Activated CD8-positive, alpha-beta memory T cell treated with anti-CD3 and anti-CD28 coated beads, Interleukin-2, amount 10 ng/mL, durations not matched to agents 7 days and 5 days (primary cell): ENCODE data around the gene GPATCH2L. TPM values are rescaled to one million over a fixed set of nuclear protein-coding genes. Genes with fewer than 3 reads are reported as not detected.

Experiments used
- ATAC-seq: fragments of 150-1000 bp; cut with Tn5 transposase; one replicate; pipeline ENCODE4 v1.10.0; 2021; ENCODE audit warnings: moderate library complexity
- CTCF ChIA-PET: fragments of 350-600 bp; sonication (Branson Sonifier 250); formaldehyde crosslinking; loops from one replicate; lab custom pipeline; 2021; ENCODE audit warnings: antibody characterized with exemption; lab: Charles Lee
- DNase-seq: peaks from one replicate; pipeline ENCODE4 v3.0.0-alpha.2; 2020
- H3K27ac Mint-ChIP-seq: one replicate; pipeline ENCODE4 v1.8.0; 2021; ENCODE audit warnings: mild to moderate bottlenecking, mixed read lengths
- H3K27me3 Mint-ChIP-seq: one replicate; pipeline ENCODE4 v1.8.0; 2021; ENCODE audit warnings: mixed read lengths
- H3K36me3 Mint-ChIP-seq: one replicate; pipeline ENCODE4 v1.8.0; 2021; ENCODE audit warnings: mild to moderate bottlenecking, mixed read lengths
- H3K4me1 Mint-ChIP-seq: one replicate; pipeline ENCODE4 v1.8.0; 2021; ENCODE audit warnings: mixed read lengths
- H3K4me3 Mint-ChIP-seq: one replicate; pipeline ENCODE4 v1.8.0; 2021; ENCODE audit warnings: mild to moderate bottlenecking, moderate library complexity, mixed read lengths
- H3K9me3 Mint-ChIP-seq: one replicate; pipeline ENCODE4 v1.8.0; 2022; ENCODE audit warnings: low read depth, mixed read lengths
- total RNA-seq, 2 experiments: library from RNA; stranded (reverse); gene quantifications; one replicate each; pipeline ENCODE4 v1.2.3, GENCODE V29; 2021

The GPATCH2L gene
- total RNA-seq, 2 experiments from 2014 or later = 56.4 to 63.8 TPM

DNA sequence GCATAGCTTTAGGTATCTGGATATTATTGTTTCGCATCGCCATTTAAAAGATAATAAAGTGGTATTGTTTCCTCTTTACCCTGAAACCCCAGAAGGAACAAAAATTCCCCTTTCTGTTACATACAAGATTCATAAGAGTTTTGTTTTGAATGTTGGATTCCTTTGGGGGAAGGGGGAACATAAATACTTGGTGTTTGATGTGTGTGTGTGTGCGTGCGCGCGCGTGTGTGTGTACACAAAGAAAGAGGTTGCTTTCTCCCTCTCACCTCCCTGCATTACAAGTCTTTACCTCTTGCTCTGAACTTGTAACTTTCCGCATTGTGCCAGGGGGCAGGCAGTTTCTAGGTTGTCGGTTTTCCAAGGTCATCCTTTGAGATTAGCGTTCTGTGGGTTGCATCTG lies 76.4 kb downstream of the GPATCH2L start:
- no peak for ATAC-seq
- H3K4me1 Mint-ChIP-seq = no peaks in the 10 kb centered on the region

DNA sequence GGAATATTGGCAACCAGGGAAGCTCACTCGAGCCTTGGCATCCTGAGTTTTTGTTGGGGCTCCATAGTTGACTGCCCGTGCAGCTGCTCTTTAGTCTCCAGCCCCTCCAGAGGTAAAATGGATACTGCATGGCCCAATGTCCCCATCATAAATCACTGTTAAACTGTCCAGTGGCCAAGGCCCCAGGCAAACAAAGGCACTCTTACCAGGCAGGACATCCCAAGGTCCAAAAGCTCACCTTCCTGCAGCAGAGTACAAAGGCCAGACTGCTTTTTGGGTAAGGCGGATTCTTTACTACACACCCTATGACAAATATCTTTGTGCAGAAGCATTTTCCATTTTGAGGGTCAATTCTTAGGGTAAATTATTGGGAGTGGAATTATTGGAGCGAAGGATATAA lies 81.1 kb downstream of the GPATCH2L start:
- CTCF ChIA-PET = no interaction called here
- no peaks in the 10 kb centered on the region for H3K36me3 Mint-ChIP-seq

More for the DNA sequence above, 76.4 kb downstream of the GPATCH2L start:
- CTCF ChIA-PET = no interaction called here
- no peak overlapping the region for H3K27ac Mint-ChIP-seq
- no peaks in the 10 kb centered on the region for H3K9me3 Mint-ChIP-seq
- no peak for DNase-seq
- H3K36me3 Mint-ChIP-seq = no peaks in the 10 kb centered on the region
- no peaks in the 10 kb centered on the region for H3K27me3 Mint-ChIP-seq
- H3K4me3 Mint-ChIP-seq = no peak overlapping the region

DNA sequence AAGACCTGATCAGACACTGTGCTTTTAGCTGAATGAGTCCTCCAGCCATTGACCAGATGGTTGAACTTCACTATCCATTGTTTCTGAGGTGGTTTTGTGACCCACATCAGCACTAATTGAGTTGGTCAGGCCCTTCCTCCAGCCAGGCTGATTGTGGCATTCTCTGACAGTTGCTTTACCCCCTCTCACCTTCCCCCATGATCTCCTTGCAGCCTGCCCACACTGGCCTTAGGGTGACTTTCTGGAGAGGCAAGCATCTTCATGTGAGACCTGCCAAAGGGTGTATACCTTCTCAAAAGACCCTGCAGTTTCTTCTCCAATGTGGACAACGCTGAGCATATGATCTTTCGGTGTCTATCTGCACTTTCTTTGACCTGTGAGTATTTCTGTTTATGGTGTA lies 83.9 kb downstream of the GPATCH2L start:
- Mint-ChIP-seq H3K4me1 (no peaks in the 10 kb centered on the region), H3K36me3 (no peaks in the 10 kb centered on the region), H3K9me3 (no peaks in the 10 kb centered on the region), H3K27me3 (no peaks in the 10 kb centered on the region), H3K27ac (no peak overlapping the region), H3K4me3 (no peak overlapping the region)
- CTCF ChIA-PET = no interaction called here
- ATAC-seq (no peak), DNase-seq (no peak)

More for the DNA sequence above, 81.1 kb downstream of the GPATCH2L start:
- Mint-ChIP-seq H3K27ac (no peak overlapping the region), H3K4me3 (no peak overlapping the region), H3K9me3 (no peaks in the 10 kb centered on the region), H3K4me1 (no peaks in the 10 kb centered on the region), H3K27me3 (no peaks in the 10 kb centered on the region)
- ATAC-seq = no peak
- DNase-seq = no peak

DNA sequence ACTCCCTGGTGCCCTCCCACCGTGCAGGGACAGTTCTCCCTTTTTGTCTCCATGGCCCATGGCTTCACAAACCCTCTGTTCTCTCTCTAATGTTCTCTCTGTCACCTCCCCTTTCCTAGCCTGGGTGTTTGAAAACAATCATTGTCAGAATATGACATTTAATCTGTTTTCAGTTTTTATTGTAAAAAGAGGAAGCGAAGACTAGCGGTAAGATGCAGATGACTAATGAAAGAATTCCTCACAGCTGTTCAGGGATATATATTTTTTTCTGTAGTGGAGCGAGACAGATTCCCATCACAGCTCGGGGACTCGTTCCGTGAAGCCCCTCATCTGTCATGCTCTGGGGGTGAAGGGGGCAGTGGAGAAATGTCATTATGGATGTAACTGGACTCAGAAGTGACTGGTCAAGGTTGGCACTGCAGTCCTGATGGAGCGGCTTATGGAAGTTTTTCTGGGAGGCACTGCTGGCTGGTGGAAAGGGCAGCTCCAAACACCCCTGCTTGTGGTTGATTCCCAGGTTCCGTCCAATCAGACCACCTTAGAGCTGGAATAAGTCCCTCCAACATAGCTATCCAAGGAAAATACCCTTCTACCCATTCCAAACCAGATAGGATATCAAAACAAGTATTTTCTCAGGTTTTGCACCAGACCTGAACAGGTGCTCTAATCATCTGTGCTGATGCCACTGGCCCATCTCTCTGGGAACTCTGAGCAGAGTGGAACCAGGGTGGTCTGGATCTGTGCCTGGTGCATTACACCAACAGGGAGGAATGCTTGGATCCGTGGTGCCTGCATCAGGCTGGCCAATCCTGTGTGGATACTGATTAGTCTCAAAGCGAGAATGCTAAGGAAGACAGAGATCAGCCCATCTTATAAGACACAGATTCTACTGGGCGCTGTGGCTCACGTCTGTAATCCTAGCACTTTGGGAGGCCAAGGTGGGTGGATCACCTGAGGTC lies 84.7 kb downstream of the GPATCH2L start:
- H3K27ac Mint-ChIP-seq = no peak overlapping the region
- DNase-seq (no peak), ATAC-seq (no peak)
- CTCF ChIA-PET = no interaction called here
- no peaks in the 10 kb centered on the region for H3K27me3 Mint-ChIP-seq
- no peaks in the 10 kb centered on the region for H3K4me1 Mint-ChIP-seq
- H3K4me3 Mint-ChIP-seq = no peak overlapping the region
- no peaks in the 10 kb centered on the region for H3K9me3 Mint-ChIP-seq
- no peaks in the 10 kb centered on the region for H3K36me3 Mint-ChIP-seq

DNA sequence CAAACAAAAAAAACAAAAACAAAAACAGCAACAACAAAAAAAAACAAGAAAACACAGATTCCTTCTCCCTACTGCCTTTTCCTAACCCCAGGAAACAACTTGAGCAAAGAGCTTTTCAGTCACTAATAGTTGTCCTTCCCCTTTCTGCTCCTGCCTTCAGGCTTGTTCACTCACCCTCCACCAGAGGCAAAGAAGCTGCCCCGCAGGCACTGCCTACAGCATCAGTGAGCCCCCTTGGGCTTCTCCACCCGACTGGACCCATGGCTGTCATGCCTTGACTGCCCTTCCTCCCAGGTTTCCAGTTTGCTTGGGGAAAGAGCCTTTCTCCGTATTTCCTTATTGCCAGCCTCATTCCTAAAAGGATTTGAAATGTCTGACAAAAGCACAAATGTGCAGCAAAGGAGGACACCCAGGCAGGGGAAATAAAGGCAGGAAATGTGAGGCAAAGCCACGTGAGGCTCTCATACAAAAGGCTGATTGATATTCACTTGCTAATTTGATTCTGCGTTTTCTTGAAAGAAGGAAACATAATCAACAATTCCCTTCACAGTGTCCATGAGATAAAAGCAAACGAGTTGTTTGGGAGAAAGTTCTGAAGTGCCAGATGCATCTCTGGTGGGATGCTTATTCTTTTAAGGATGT lies 85.7 kb downstream of the GPATCH2L start:
- DNase-seq = no peak
- Mint-ChIP-seq H3K9me3 (peaks cover 3% of the 10 kb centered on the region), H3K4me1 (no peaks in the 10 kb centered on the region), H3K27ac (no peak overlapping the region), H3K36me3 (peaks cover 2% of the 10 kb centered on the region), H3K27me3 (peaks cover 2% of the 10 kb centered on the region), H3K4me3 (no peak overlapping the region)
- CTCF ChIA-PET = no interaction called here
- ATAC-seq = no peak

DNA sequence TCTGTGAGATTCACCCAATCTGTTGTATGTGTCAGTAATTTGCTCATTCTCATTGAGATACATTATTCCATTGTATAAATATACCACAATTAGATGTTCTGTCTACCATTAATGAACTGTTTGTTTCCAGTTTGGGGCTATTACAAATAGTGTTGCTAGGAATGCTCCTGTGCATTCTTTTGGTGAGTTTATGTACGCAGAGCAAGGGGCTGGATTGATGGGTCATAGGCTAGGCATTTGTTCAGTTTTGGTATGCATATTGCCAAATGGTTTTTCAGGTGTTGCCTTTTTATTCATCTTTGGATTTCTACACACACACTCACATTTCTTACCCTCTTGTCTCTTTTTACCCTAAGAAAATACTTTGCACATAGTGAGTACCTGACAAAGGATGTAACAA lies 93.4 kb downstream of the GPATCH2L start:
- H3K27me3 Mint-ChIP-seq = peaks cover 4% of the 10 kb centered on the region
- no peaks in the 10 kb centered on the region for H3K4me1 Mint-ChIP-seq
- no peak overlapping the region for H3K27ac Mint-ChIP-seq
- H3K9me3 Mint-ChIP-seq = peaks cover 5% of the 10 kb centered on the region
- DNase-seq (no peak), ATAC-seq (no peak)
- peaks cover 2% of the 10 kb centered on the region for H3K36me3 Mint-ChIP-seq
- no peak overlapping the region for H3K4me3 Mint-ChIP-seq
- CTCF ChIA-PET = no interaction called here

DNA sequence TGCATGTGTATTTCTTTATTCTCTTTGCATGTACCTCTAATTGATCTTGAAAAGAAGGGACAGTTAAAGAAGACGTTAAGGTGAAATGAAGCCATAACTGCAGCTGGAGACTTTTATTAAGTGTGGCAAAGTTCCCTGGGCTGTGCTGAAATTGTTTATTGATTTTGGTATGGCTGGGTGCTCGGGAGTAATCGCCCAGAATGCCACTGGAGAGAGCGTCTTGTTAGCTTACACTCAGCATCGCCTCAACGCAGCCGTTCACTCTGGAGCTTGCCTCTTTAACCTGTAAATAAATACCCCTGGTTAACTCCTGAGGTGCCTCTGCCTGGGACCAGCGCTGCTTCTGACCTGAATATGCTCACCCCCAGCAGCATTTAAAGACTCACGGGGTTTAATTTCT lies 98.6 kb downstream of the GPATCH2L start:
- Mint-ChIP-seq H3K4me3 (no peak overlapping the region), H3K4me1 (no peaks in the 10 kb centered on the region), H3K27me3 (peaks cover 19% of the 10 kb centered on the region), H3K9me3 (no peaks in the 10 kb centered on the region), H3K27ac (no peak overlapping the region), H3K36me3 (no peaks in the 10 kb centered on the region)
- CTCF ChIA-PET = no interaction called here
- ATAC-seq (no peak), DNase-seq (no peak)

DNA sequence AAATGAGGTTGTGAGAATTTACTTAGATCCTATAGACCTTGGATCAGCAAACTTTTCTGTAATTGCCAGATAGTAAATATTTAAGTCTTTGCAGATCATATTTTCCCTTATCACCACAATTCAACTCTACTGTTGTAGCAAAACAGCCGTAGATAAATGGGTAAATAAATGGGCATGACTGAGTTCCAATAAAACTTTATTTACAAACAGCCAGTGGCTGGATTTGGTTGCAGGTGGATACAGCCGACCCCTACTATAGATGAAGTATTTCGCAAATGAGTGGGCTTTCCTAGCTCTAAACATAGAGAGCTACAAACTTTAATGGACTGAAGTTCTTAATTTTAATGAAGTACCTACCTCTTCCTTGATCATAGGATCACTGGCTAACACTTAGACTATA lies 100.7 kb downstream of the GPATCH2L start:
- no peak for DNase-seq
- Mint-ChIP-seq H3K27me3 (peaks cover 22% of the 10 kb centered on the region), H3K27ac (no peak overlapping the region), H3K4me3 (no peak overlapping the region), H3K4me1 (no peaks in the 10 kb centered on the region), H3K36me3 (no peaks in the 10 kb centered on the region), H3K9me3 (no peaks in the 10 kb centered on the region)
- CTCF ChIA-PET = no interaction called here
- no peak for ATAC-seq

DNA sequence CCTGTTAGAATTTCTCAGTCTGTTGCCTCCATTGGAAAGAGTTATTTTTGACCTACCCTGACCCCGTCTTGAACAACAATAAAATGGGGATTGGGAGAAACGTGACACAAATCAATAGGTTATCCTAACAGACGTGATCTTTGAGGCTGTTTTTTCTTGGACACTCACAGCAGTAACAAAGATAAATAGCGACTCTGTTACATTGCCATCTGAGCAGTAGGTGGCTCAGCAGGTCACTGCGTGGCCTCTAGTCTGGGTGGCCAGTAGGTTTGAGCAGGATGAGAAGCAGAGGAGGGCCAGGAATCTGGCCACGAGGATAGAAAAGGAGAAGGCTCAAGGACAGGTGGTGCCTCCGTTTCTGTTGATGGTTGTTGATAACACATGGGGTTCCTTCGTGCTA lies 101.4 kb downstream of the GPATCH2L start:
- Mint-ChIP-seq H3K27ac (no peak overlapping the region), H3K27me3 (peaks cover 22% of the 10 kb centered on the region), H3K36me3 (no peaks in the 10 kb centered on the region), H3K9me3 (no peaks in the 10 kb centered on the region), H3K4me3 (no peak overlapping the region), H3K4me1 (no peaks in the 10 kb centered on the region)
- CTCF ChIA-PET = no interaction called here
- DNase-seq (no peak), ATAC-seq (no peak)

DNA sequence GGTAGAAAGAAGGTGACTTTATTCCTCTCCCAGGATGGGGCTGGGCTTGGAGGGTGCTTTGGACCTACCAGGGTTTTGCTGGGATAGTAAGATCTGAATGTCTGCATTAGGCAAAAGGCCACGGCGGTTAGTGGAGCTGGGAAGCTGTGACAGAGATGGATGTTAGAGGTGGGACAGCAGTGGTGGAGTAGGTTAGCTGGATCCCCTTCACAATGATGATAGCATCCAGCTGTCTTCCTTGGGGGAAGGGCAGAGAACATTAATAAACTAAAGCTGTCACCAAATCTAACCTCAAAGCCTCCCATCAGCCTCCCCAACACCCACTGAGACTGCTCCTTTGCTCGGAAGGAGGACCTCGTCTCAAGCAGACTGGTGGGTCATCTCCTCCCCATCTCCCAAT lies 104.8 kb downstream of the GPATCH2L start:
- Mint-ChIP-seq H3K27me3 (peaks cover 19% of the 10 kb centered on the region), H3K9me3 (no peaks in the 10 kb centered on the region), H3K36me3 (no peaks in the 10 kb centered on the region), H3K4me3 (no peak overlapping the region), H3K4me1 (no peaks in the 10 kb centered on the region), H3K27ac (no peak overlapping the region)
- ATAC-seq = no peak
- CTCF ChIA-PET = no interaction called here
- DNase-seq = no peak

DNA sequence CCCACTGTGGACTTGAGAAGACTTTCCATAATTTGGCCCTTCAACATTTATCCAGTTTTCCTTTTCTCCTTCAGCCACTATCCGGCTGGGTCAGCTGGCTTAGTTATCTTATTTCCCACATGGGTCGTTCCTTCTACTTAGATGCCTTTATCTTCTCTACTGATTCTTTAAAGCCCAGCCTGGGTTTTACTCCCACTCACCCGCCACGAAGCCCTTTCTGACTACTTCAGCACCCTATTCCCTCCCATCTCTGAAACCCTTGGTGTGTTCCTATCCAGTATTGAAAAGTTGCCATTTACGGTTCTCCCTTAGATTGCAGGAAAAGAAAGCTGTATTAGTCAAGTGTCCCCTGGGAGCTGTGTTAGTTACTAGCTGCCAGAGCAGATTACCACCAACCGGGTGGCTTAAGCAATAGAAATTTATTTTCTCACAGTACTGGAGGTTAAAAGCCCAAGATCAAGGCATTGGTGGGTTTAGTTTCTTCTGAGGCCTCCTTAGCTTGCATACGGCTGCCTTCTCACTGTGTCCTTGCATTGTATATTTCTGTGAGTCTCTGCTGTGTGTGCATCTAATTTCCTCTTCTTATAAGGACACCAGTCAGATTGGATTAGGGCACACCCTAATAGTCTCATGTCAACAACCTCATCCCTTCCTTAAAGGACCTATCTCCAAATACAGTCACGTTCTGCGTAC lies 105.5 kb downstream of the GPATCH2L start:
- Mint-ChIP-seq H3K36me3 (no peaks in the 10 kb centered on the region), H3K27me3 (peaks cover 12% of the 10 kb centered on the region), H3K27ac (no peak overlapping the region), H3K4me3 (no peak overlapping the region), H3K4me1 (no peaks in the 10 kb centered on the region), H3K9me3 (no peaks in the 10 kb centered on the region)
- ATAC-seq (no peak), DNase-seq (no peak)
- CTCF ChIA-PET = no interaction called here

DNA sequence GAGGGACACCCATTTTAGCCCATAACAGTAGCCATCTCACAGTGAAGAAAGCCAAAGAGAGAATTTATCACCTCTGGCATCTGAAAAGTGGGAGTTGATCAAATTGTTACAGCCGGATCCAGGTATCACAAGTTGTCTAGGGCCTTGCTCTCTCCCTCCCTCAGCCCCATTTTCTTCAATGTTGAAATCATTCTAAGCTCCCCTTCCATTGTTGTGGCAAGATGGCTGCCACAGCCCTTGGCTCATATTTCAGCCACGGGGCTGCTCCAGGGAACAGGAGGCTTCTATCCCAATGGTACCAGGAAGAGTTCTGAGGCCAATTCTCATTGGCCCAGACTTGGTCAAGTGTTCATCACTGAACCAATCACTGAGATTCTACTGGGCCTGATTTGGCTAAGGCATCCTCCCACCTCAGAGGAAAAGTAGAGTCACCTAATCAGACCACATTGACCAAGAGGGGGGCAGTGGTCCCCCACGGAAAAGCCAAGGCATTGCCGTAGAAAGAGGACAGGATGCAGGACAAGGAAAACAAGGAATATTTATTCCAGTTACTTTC lies 106.2 kb downstream of the GPATCH2L start:
- Mint-ChIP-seq H3K4me3 (no peak overlapping the region), H3K27ac (no peak overlapping the region), H3K4me1 (no peaks in the 10 kb centered on the region), H3K36me3 (no peaks in the 10 kb centered on the region), H3K27me3 (peaks cover 13% of the 10 kb centered on the region), H3K9me3 (no peaks in the 10 kb centered on the region)
- ATAC-seq (no peak), DNase-seq (no peak)
- CTCF ChIA-PET = no interaction called here

DNA sequence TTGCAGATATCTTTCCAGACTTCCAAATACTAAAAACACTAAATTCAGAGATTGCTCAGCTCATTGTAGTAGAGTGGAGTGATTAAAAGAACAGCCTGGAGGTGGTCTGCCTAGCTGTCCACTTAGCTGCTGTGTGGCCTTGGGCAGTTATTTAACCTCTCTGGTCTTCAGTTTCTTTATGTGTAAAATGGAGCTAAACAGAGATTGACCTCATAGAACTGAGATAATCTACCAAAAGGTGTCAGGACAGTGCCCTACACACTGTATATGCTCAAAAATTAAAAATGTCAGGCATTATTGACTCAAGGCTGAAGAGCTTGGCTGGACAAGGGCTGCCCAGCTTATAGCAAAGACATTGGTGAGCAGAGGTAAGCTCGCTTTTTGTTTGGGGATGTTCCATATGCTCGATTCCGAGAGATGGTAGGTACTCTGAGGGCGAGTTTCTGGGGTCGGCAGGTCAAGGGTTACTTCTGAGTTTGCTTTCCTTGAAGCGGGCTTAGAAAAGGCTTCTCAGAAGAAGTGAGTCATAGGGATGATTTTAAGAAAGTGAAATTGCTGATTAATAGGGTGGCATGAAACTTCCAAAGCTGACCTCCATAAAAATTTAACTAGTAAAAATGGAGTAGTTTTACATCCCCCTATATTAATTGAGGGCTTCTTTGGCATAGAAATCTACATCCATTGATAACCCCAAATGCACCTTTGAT lies 107.5 kb downstream of the GPATCH2L start:
- no peak for ATAC-seq
- CTCF ChIA-PET = no interaction called here

More for the DNA sequence above, 107.5 kb downstream of the GPATCH2L start:
- Mint-ChIP-seq H3K27me3 (peaks cover 13% of the 10 kb centered on the region), H3K27ac (no peak overlapping the region), H3K36me3 (no peaks in the 10 kb centered on the region), H3K9me3 (no peaks in the 10 kb centered on the region), H3K4me3 (no peak overlapping the region), H3K4me1 (no peaks in the 10 kb centered on the region)
- no peak for DNase-seq
